Neural cell (in vitro differentiated cells): Measurements from ENCODE around the gene VWA7. TPM values are rescaled to one million over a fixed set of nuclear protein-coding genes. Genes with fewer than 3 reads are reported as not detected.

Experiments used
- H2AFZ ChIP-seq: fragments of 200-600, 300-800 bp; sonication (generic), shearing (Covaris generic); 2 replicates; pipeline ENCODE4 v1.6.0; 2014; ENCODE audit warnings: low read depth, mild to moderate bottlenecking, antibody characterized with exemption, low read length, moderate library complexity
- H3F3A ChIP-seq: fragments of 200-600 bp; shearing (Covaris generic); 2 replicates; pipeline ENCODE4 v1.6.1; 2016; ENCODE audit warnings: mild to moderate bottlenecking, moderate library complexity, mixed read lengths, antibody characterized with exemption, low read length; ENCODE audit not compliant: insufficient read depth, poor library complexity, severe bottlenecking
- H3K27ac ChIP-seq: fragments of 200-600, 300-800 bp; sonication (generic), shearing (Covaris generic); 2 replicates; pipeline ENCODE4 v1.5.1; 2014; ENCODE audit warnings: mild to moderate bottlenecking, low read length, moderate library complexity
- H3K27me3 ChIP-seq: fragments of 300-800, 200-600 bp; sonication (generic), shearing (Covaris generic); 2 replicates; pipeline ENCODE4 v1.6.0; 2014; ENCODE audit warnings: mild to moderate bottlenecking, low read depth, low read length, moderate library complexity; ENCODE audit not compliant: insufficient read depth
- H3K36me3 ChIP-seq: fragments of 300-800, 200-600 bp; sonication (generic), shearing (Covaris generic); 2 replicates; pipeline ENCODE4 v1.5.1; 2014; ENCODE audit warnings: mild to moderate bottlenecking, antibody characterized with exemption, low read length, moderate library complexity; ENCODE audit not compliant: insufficient read depth
- H3K4me2 ChIP-seq: fragments of 300-800, 200-600 bp; sonication (generic), shearing (Covaris generic); 2 replicates; pipeline ENCODE4 v1.6.0; 2014; ENCODE audit warnings: mild to moderate bottlenecking, low read length
- H3K4me3 ChIP-seq: fragments of 300-800, 200-600 bp; sonication (generic), shearing (Covaris generic); 2 replicates; pipeline ENCODE4 v1.5.1; 2014; ENCODE audit warnings: mild to moderate bottlenecking, low read length, moderate library complexity
- H3K79me2 ChIP-seq: fragments of 200-600 bp; shearing (Covaris generic); replicated peaks from 2 replicates; pipeline ENCODE4 v1.6.0; 2014; ENCODE audit warnings: mild to moderate bottlenecking, low read length, moderate library complexity; ENCODE audit not compliant: insufficient read depth
- H3K9ac ChIP-seq: fragments of 300-800, 200-600 bp; sonication (generic), shearing (Covaris generic); 2 replicates; pipeline ENCODE4 v1.6.1; 2016; ENCODE audit warnings: mild to moderate bottlenecking, low read length, mixed read lengths
- H3K9me2 ChIP-seq: fragments of 200-600 bp; shearing (Covaris generic); 2 replicates; pipeline ENCODE4 v1.6.1; 2016; ENCODE audit warnings: mild to moderate bottlenecking, low read length, mixed read lengths; ENCODE audit not compliant: insufficient read depth
- H3K9me3 ChIP-seq: fragments of 200-600, 300-800 bp; sonication (generic), shearing (Covaris generic); 2 replicates; pipeline ENCODE4 v1.6.1; 2016; ENCODE audit warnings: mild to moderate bottlenecking, mixed run types, low read length, moderate library complexity, mixed read lengths
- H4K20me1 ChIP-seq: fragments of 200-600 bp; shearing (Covaris generic); 2 replicates; pipeline ENCODE4 v1.6.1; 2016; ENCODE audit warnings: mild to moderate bottlenecking, mixed run types; ENCODE audit not compliant: insufficient read depth
- EP300 ChIP-seq: fragments of 450-650 bp; conservative IDR thresholded peaks from 2 replicates; pipeline ENCODE4 v1.6.1; 2014; ENCODE audit warnings: antibody characterized with exemption, mild to moderate bottlenecking, moderate library complexity; ENCODE audit not compliant: poor library complexity, severe bottlenecking
- EZH2 ChIP-seq: fragments of 200-600, 300-800 bp; shearing (Covaris generic), sonication (generic); IDR thresholded peaks from 2 replicates; pipeline ENCODE4 v1.6.1; 2014; ENCODE audit warnings: antibody characterized with exemption, low read length, borderline replicate concordance, mild to moderate bottlenecking; ENCODE audit not compliant: insufficient read depth, poor library complexity, severe bottlenecking
- MXI1 ChIP-seq: fragments of 450-650 bp; conservative IDR thresholded peaks from 2 replicates; pipeline ENCODE4 v1.6.1; 2014; ENCODE audit warnings: antibody characterized with exemption, mild to moderate bottlenecking; ENCODE audit not compliant: poor library complexity, severe bottlenecking
- POLR2AphosphoS5 ChIP-seq: IDR thresholded peaks from 2 replicates; pipeline ENCODE4 v1.6.1; 2012
- RAD21 ChIP-seq: fragments of 450-650 bp; conservative IDR thresholded peaks from 2 replicates; pipeline ENCODE4 v1.6.1; 2014; ENCODE audit warnings: antibody characterized with exemption, mild to moderate bottlenecking, moderate library complexity
- SMC3 ChIP-seq: fragments of 450-650 bp; conservative IDR thresholded peaks from 2 replicates; pipeline ENCODE4 v1.6.1; 2014; ENCODE audit warnings: antibody characterized with exemption, mild to moderate bottlenecking, moderate library complexity; ENCODE audit not compliant: poor library complexity
- TAF1 ChIP-seq: IDR thresholded peaks from 2 replicates; pipeline ENCODE4 v1.6.1; 2012; ENCODE audit warnings: low read depth
- polyA plus RNA-seq: library from polyadenylated mRNA; depleted of rRNA; stranded (reverse); fragments of >200 nt; gene quantifications from 2 replicates; pipeline ENCODE4 v1.2.3, GENCODE V29; 2014
- TF ChIP-seq, protein P1 (sequence below): IDR thresholded peaks from 2 replicates; pipeline ENCODE4 v1.6.1; 2012; ENCODE audit warnings: borderline replicate concordance
- TF ChIP-seq, protein P2 (sequence below): fragments of 450-650 bp; IDR thresholded peaks from 2 replicates; pipeline ENCODE4 v1.5.1; 2014; ENCODE audit warnings: antibody characterized with exemption, mild to moderate bottlenecking, moderate library complexity; ENCODE audit not compliant: poor library complexity, severe bottlenecking

VWA7 gene
- polyA plus RNA-seq, 1 donor from 2014 or later = 5.3 TPM

DNA sequence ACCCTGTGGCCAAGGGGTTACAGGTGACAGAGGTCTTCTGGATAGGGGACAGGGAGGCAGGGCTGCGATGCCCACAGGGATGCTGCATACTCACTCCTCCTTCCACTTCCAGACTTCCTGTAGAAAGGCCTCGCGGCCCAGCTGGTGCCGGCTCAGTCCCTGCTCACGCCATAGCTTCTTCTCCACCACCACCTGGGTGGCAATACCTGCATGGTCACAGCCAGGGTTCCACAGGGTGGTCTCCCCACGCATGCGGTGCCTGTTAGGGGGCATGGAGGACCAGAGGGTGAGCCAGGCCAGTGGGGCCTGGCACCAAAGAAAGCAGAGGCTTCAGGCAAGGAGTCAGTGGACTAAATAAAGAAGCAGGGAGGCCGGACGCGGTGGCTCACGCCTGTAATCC, 8.3 kb upstream of the VWA7 start:
- no peak overlapping the region for H3K27ac ChIP-seq
- H3K4me3 ChIP-seq = no peak overlapping the region
- H4K20me1 ChIP-seq = no peaks in the 10 kb centered on the region
- H3K79me2 ChIP-seq = no peaks in the 10 kb centered on the region
- no peak overlapping the region for H2AFZ ChIP-seq
- no peaks in the 10 kb centered on the region for H3K9me2 ChIP-seq
- H3K27me3 ChIP-seq = no peaks in the 10 kb centered on the region
- no peak overlapping the region for H3K4me2 ChIP-seq
- no peak for TF ChIP-seq MXI1
- TF ChIP-seq, protein P1, sequence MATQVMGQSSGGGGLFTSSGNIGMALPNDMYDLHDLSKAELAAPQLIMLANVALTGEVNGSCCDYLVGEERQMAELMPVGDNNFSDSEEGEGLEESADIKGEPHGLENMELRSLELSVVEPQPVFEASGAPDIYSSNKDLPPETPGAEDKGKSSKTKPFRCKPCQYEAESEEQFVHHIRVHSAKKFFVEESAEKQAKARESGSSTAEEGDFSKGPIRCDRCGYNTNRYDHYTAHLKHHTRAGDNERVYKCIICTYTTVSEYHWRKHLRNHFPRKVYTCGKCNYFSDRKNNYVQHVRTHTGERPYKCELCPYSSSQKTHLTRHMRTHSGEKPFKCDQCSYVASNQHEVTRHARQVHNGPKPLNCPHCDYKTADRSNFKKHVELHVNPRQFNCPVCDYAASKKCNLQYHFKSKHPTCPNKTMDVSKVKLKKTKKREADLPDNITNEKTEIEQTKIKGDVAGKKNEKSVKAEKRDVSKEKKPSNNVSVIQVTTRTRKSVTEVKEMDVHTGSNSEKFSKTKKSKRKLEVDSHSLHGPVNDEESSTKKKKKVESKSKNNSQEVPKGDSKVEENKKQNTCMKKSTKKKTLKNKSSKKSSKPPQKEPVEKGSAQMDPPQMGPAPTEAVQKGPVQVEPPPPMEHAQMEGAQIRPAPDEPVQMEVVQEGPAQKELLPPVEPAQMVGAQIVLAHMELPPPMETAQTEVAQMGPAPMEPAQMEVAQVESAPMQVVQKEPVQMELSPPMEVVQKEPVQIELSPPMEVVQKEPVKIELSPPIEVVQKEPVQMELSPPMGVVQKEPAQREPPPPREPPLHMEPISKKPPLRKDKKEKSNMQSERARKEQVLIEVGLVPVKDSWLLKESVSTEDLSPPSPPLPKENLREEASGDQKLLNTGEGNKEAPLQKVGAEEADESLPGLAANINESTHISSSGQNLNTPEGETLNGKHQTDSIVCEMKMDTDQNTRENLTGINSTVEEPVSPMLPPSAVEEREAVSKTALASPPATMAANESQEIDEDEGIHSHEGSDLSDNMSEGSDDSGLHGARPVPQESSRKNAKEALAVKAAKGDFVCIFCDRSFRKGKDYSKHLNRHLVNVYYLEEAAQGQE = no peak
- TF ChIP-seq, protein P2, sequence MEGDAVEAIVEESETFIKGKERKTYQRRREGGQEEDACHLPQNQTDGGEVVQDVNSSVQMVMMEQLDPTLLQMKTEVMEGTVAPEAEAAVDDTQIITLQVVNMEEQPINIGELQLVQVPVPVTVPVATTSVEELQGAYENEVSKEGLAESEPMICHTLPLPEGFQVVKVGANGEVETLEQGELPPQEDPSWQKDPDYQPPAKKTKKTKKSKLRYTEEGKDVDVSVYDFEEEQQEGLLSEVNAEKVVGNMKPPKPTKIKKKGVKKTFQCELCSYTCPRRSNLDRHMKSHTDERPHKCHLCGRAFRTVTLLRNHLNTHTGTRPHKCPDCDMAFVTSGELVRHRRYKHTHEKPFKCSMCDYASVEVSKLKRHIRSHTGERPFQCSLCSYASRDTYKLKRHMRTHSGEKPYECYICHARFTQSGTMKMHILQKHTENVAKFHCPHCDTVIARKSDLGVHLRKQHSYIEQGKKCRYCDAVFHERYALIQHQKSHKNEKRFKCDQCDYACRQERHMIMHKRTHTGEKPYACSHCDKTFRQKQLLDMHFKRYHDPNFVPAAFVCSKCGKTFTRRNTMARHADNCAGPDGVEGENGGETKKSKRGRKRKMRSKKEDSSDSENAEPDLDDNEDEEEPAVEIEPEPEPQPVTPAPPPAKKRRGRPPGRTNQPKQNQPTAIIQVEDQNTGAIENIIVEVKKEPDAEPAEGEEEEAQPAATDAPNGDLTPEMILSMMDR = no peak
- TF ChIP-seq TAF1 = no peak
- no peak for TF ChIP-seq SMC3
- no peak for TF ChIP-seq RAD21
- H3K9me3 ChIP-seq = no peaks in the 10 kb centered on the region
- peaks cover 15% of the 10 kb centered on the region for H3K36me3 ChIP-seq
- H3F3A ChIP-seq = no peaks in the 10 kb centered on the region
- no peak overlapping the region for H3K9ac ChIP-seq

DNA sequence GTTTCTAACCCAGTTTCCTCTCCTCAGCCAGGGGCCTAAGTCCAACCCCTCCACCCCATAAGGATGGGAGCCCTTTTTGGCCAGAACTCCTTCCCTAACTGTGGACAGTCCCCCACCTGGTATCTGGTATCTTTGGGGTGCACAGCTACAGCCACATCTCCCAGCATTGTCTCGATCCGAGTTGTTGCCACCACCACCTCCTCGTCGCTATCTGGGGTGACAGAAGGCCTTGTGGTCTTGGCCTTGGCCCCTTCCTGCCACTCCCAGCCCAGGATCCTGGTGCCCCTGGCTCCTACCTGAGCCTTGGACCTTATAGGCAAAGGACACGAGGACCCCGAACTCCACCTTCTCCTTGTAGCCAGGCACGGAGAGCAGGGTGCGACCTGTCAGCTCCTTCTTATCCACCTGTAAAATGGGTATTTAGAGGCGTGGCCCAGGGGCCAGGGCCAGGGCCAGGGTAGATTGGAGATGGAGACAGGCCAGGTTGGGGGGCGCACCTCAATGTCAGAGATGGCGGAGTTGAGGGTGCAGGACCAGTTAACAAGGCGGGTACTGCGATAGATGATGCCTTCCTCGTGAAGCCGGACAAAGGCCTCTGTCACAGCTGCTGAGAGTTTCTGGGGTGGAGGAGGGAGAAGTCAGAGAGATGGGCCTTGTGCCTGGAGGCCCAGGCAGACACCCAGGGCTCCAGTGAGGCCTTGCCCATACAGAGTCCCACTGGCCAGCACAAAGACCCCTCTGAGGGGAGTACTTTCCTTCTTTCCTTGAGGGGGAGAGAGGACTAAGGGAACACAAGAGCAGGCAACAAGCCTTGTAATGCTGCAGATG, 7.2 kb upstream of the VWA7 start:
- Histone ChIP-seq H3K36me3 (peaks cover 20% of the 10 kb centered on the region), H3F3A (no peaks in the 10 kb centered on the region), H3K9me3 (no peaks in the 10 kb centered on the region), H2AFZ (no peak overlapping the region), H3K9me2 (no peaks in the 10 kb centered on the region), H3K27ac (no peak overlapping the region), H3K4me2 (no peak overlapping the region), H3K4me3 (no peak overlapping the region), H3K79me2 (no peaks in the 10 kb centered on the region), H3K9ac (no peak overlapping the region), H3K27me3 (no peaks in the 10 kb centered on the region), H4K20me1 (no peaks in the 10 kb centered on the region)
- no peak for TF ChIP-seq MXI1
- no peak for TF ChIP-seq RAD21
- TF ChIP-seq SMC3 = no peak
- no peak for TF ChIP-seq EP300
- TF ChIP-seq, protein P2 = no peak
- TF ChIP-seq, protein P1 = no peak
- TF ChIP-seq TAF1 = no peak
- TF ChIP-seq POLR2AphosphoS5 = no peak
- TF ChIP-seq EZH2 = no peak
